Measurements from ENCODE around the gene TOR2A.

The TOR2A gene

GRCh38 chr9:127720031-127720864, 14.8 kb downstream of the TOR2A start:
- no peak for TF ChIP-seq CTCF (IDR thresholded peaks at IDR 0.05)

GRCh38 chr9:127717766-127718165, 17.3 kb downstream of the TOR2A start:
- TF ChIP-seq CTCF (IDR thresholded peaks at IDR 0.05) = no peak

- TF ChIP-seq CTCF (IDR thresholded peaks at IDR 0.05) = no peak
Observed at GRCh38 chr9:127716412-127716811, 18.7 kb downstream of the TOR2A start.

GRCh38 chr9:127715470-127716337, 19.4 kb downstream of the TOR2A start, which contains the start of the genes PTRH1 and TTC16:
Gene PTRH1, minus strand, starts transcription at chr9:127715663. Its CDS starts 24 bp downstream, at chr9:127715639.
Gene TTC16, plus strand, starts transcription at chr9:127716079. Its CDS starts 67 bp downstream, at chr9:127716146.
- TF ChIP-seq CTCF (IDR thresholded peaks at IDR 0.05) = no peak

GRCh38 chr9:127714951-127715469, 20.1 kb downstream of the TOR2A start:
- TF ChIP-seq CTCF (IDR thresholded peaks at IDR 0.05) = no peak

GRCh38 chr9:127714020-127714750, 20.9 kb downstream of the TOR2A start:
- no peak for TF ChIP-seq CTCF (IDR thresholded peaks at IDR 0.05)

- no peak for TF ChIP-seq CTCF (IDR thresholded peaks at IDR 0.05)
Observed at GRCh38 chr9:127712867-127713266, 22.2 kb downstream of the TOR2A start.
